NCI-H82 treated with DMSO at 0.1 percent for 48 hours (cell line): Measurements from ENCODE around the gene TBC1D9B.

Source experiments
- DNase-seq: peaks from one replicate; lab custom pipeline; 2025; ENCODE audit not compliant: unreplicated experiment; lab: John Stamatoyannopoulos, UW

TBC1D9B gene

GRCh38 chr5:179870952-179871351 is 36.7 kb downstream of the TBC1D9B start:
- DNase-seq, result no peak

- DNase-seq, result no peak
Observed at GRCh38 chr5:179870403-179870903, 37.2 kb downstream of the TBC1D9B start.

GRCh38 chr5:179869641-179870402 is 37.9 kb downstream of the TBC1D9B start:
- DNase-seq, result no peak

- no peak for DNase-seq
Observed at GRCh38 chr5:179869101-179869500, 38.6 kb downstream of the TBC1D9B start.

GRCh38 chr5:179868541-179868940 is 39.2 kb downstream of the TBC1D9B start:
- no peak for DNase-seq

- DNase-seq, result no peak
Observed at GRCh38 chr5:179867476-179867875, 40.2 kb downstream of the TBC1D9B start.

GRCh38 chr5:179867079-179867465 is 40.6 kb downstream of the TBC1D9B start:
- DNase-seq, result no peak

- no peak for DNase-seq
Observed at GRCh38 chr5:179866241-179867078, 41.2 kb downstream of the TBC1D9B start.

- no peak for DNase-seq
Observed at GRCh38 chr5:179865491-179866240, 42.0 kb downstream of the TBC1D9B start.

- no peak for DNase-seq
Observed at GRCh38 chr5:179864686-179865085, 43.0 kb downstream of the TBC1D9B start.

GRCh38 chr5:179863449-179864085 is 44.1 kb downstream of the TBC1D9B start:
- no peak for DNase-seq

GRCh38 chr5:179862891-179863290 is 44.8 kb downstream of the TBC1D9B start:
- DNase-seq, result no peak

GRCh38 chr5:179862296-179862695 is 45.4 kb downstream of the TBC1D9B start:
- DNase-seq, result no peak

- no peak for DNase-seq
Observed at GRCh38 chr5:179860301-179860700, 47.4 kb downstream of the TBC1D9B start.

- DNase-seq, result peak; percentile 90
Observed at GRCh38 chr5:179858586-179859427, 48.9 kb downstream of the TBC1D9B start, which contains the start of gene MRNIP. Gene MRNIP, minus strand, starts transcription at chr5:179858817. Its CDS starts 21 bp downstream, at chr5:179858796.

GRCh38 chr5:179858241-179858585 is 49.5 kb downstream of the TBC1D9B start:
- DNase-seq, result no peak

- DNase-seq, result no peak
Observed at GRCh38 chr5:179854356-179854755, 53.3 kb downstream of the TBC1D9B start.

GRCh38 chr5:179852993-179853547 is 54.6 kb downstream of the TBC1D9B start:
- DNase-seq, result no peak

GRCh38 chr5:179841621-179842020 is 66.1 kb downstream of the TBC1D9B start:
- DNase-seq, result no peak

GRCh38 chr5:179840766-179841165 is 66.9 kb downstream of the TBC1D9B start:
- DNase-seq, result no peak
